GM18505 (cell line): Measurements from ENCODE around the gene CNR2.
A peak's percentile ranks its signal among the peaks of the same experiment; 100 is the strongest.

Experiments used
- ATAC-seq: cut with Tn5 transposase; IDR thresholded peaks from one replicate; pipeline ENCODE4 v1.9.1; 2021; ENCODE audit not compliant: unreplicated experiment
- POLR2A ChIP-seq: IDR thresholded peaks from 4 replicates; pipeline ENCODE4 v1.6.1; 2011; ENCODE audit warnings: borderline replicate concordance; ENCODE audit not compliant: insufficient read depth, insufficient read length; ENCODE audit errors: extremely low read depth

Gene CNR2

GRCh38 chr1:23889074-23889473 is 24.1 kb downstream of the CNR2 start:
- no peak for TF ChIP-seq POLR2A
- ATAC-seq, result no peak

GRCh38 chr1:23885222-23885621 is 27.9 kb downstream of the CNR2 start:
- no peak for TF ChIP-seq POLR2A
- no peak for ATAC-seq

GRCh38 chr1:23882746-23883145 is 30.4 kb downstream of the CNR2 start:
- no peak for TF ChIP-seq POLR2A
- ATAC-seq, result no peak

- no peak for TF ChIP-seq POLR2A
- no peak for ATAC-seq
Measured at GRCh38 chr1:23879809-23880208, 33.4 kb downstream of the CNR2 start.

- TF ChIP-seq POLR2A, result no peak
- ATAC-seq, result no peak
Measured at GRCh38 chr1:23878668-23879067, 34.5 kb downstream of the CNR2 start.

GRCh38 chr1:23875382-23875781 is 37.8 kb downstream of the CNR2 start:
- no peak for TF ChIP-seq POLR2A
- ATAC-seq, result no peak

- no peak for TF ChIP-seq POLR2A
- ATAC-seq, result no peak
Measured at GRCh38 chr1:23872421-23872820, 40.7 kb downstream of the CNR2 start.

GRCh38 chr1:23869051-23869450 is 44.1 kb downstream of the CNR2 start:
- no peak for ATAC-seq
- no peak for TF ChIP-seq POLR2A

GRCh38 chr1:23868557-23869016 is 44.6 kb downstream of the CNR2 start:
- no peak for ATAC-seq
- no peak for TF ChIP-seq POLR2A

- TF ChIP-seq POLR2A, result peak; percentile 75
- peak; percentile 75 for ATAC-seq
Measured at GRCh38 chr1:23867895-23868556, 45.1 kb downstream of the CNR2 start, which contains the start of gene FUCA1. Gene FUCA1 (minus strand): TSS chr1:23868290. CDS start chr1:23868286, 4 bp downstream.

GRCh38 chr1:23867542-23867894 is 45.6 kb downstream of the CNR2 start:
- ATAC-seq, result no peak

GRCh38 chr1:23865543-23865930 is 47.6 kb downstream of the CNR2 start:
- ATAC-seq, result no peak
- TF ChIP-seq POLR2A, result no peak

More at GRCh38 chr1:23867542-23867894, 45.6 kb downstream of the CNR2 start:
- no peak for TF ChIP-seq POLR2A

GRCh38 chr1:23864801-23865542 is 48.2 kb downstream of the CNR2 start:
- ATAC-seq, result no peak
- TF ChIP-seq POLR2A, result no peak

GRCh38 chr1:23862640-23863039 is 50.5 kb downstream of the CNR2 start:
- TF ChIP-seq POLR2A, result no peak
- ATAC-seq, result no peak
